ENCODE data around the gene MIEF2.

The MIEF2 gene

GRCh38 chr17:18254888-18255649 lies 5.4 kb upstream of the MIEF2 start:
- no peak for TF ChIP-seq CTCF (IDR thresholded peaks at IDR 0.05; ENCODE audit: insufficient read depth, low read depth, low read length, missing control alignments)
- no peak overlapping the region for H3K4me3 ChIP-seq (ENCODE audit: low read depth, low read length)
- no peak for DNase-seq (ENCODE audit: low read depth)

DNA sequence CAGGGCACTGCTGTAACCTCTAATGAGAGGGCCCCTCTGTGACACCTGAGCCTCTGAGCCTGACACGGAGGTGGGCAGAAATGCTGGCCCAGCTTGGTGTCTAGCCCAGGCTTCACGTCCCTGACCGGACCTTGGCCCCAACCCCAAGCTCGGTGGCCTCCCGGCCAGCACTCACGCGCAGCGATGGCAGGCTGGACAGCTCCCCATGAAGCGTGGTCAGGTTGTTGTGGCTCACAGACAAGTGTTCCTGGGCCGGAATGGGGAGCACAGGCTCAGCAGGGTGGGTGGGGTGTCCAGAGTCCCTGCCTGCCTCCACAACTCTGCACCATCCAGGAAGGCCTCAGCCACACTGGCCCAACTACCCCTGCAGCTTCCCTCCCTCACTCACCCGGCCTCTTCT lies 4.1 kb upstream of the MIEF2 start:
- no peak for TF ChIP-seq CTCF (IDR thresholded peaks at IDR 0.05; ENCODE audit: insufficient read depth, low read depth, low read length, missing control alignments)
- no peak overlapping the region for H3K4me3 ChIP-seq (ENCODE audit: low read depth, low read length)
- DNase-seq (ENCODE audit: low read depth): no peak

GRCh38 chr17:18256776-18257175 lies 3.7 kb upstream of the MIEF2 start:
- H3K4me3 ChIP-seq (ENCODE audit: low read depth, low read length): no peak overlapping the region
- TF ChIP-seq CTCF (IDR thresholded peaks at IDR 0.05; ENCODE audit: insufficient read depth, low read depth, low read length, missing control alignments): no peak
- no peak for DNase-seq (ENCODE audit: low read depth)

GRCh38 chr17:18257268-18257981 lies 3.0 kb upstream of the MIEF2 start:
- no peak for DNase-seq (ENCODE audit: low read depth)
- no peak for TF ChIP-seq CTCF (IDR thresholded peaks at IDR 0.05; ENCODE audit: insufficient read depth, low read depth, low read length, missing control alignments)
- H3K4me3 ChIP-seq (ENCODE audit: low read depth, low read length): peak overlapping the region; percentile 83

DNA sequence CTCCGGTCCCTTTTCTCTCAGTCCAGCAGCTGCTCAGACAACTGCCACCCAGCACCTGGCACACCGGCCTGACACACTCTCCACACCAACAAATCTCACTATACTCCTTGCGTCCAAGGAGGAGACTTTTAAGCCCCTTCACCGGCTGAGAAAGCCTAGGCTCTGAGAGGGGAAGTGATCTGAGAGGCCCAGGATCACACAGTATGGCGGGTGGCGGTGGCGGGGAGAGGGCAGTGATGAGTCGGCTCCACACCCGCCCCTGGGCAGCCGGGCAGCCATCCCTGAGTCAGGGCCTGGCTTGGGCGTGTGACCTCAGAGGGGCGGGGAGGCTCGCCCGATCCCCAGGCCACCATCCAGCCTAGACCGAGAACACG lies 2.5 kb upstream of the MIEF2 start:
- DNase-seq (ENCODE audit: low read depth): peak; percentile 58
- no peak for TF ChIP-seq CTCF (IDR thresholded peaks at IDR 0.05; ENCODE audit: insufficient read depth, low read depth, low read length, missing control alignments)
- peak overlapping the region; percentile 83 for H3K4me3 ChIP-seq (ENCODE audit: low read depth, low read length)

GRCh38 chr17:18258356-18259038 lies 2.0 kb upstream of the MIEF2 start, which contains the start of gene FLII:
Gene FLII (minus strand): TSS chr17:18258738. CDS start chr17:18258690, 48 bp downstream.
- H3K4me3 ChIP-seq (ENCODE audit: low read depth, low read length): peak within 1 kb of the TSS; percentile 83
- no peak for TF ChIP-seq CTCF (IDR thresholded peaks at IDR 0.05; ENCODE audit: insufficient read depth, low read depth, low read length, missing control alignments)
- DNase-seq (ENCODE audit: low read depth): peak; percentile 52

All from GM12865 (cell line).